H1 (cell line): ENCODE measurements around the gene LDLRAD4.

ENCODE experiments used
- CHD1 ChIP-seq: IDR thresholded peaks from 2 replicates; pipeline ENCODE4 v1.6.1; 2012; ENCODE audit warnings: low read depth, low read length, improper control_type of control experiment
- JUND ChIP-seq: IDR thresholded peaks from 2 replicates; pipeline ENCODE4 v1.6.1; 2011; ENCODE audit warnings: mild to moderate bottlenecking, improper control_type of control experiment, low read length
- RAD21 ChIP-seq, 2 experiments: IDR thresholded peaks in 1 of 2; conservative IDR thresholded peaks in 1 of 2; 2 replicates each; pipeline ENCODE4 v1.6.1; 2011; ENCODE audit warnings: low read depth in 2 of 2, low read length in 2 of 2, improper control_type of control experiment in 1 of 2, inconsistent platforms in 1 of 2, mild to moderate bottlenecking in 1 of 2, moderate library complexity in 1 of 2
- RFX5 ChIP-seq: IDR thresholded peaks from 2 replicates; pipeline ENCODE4 v1.6.1; 2011; ENCODE audit warnings: low read depth, low read length, improper control_type of control experiment, borderline replicate concordance
- TAF1 ChIP-seq: IDR thresholded peaks from 2 replicates; pipeline ENCODE4 v1.6.1; 2011; ENCODE audit warnings: mild to moderate bottlenecking, low read depth, low read length
- YY1 ChIP-seq: IDR thresholded peaks from 2 replicates; pipeline ENCODE4 v1.6.1; 2011; ENCODE audit warnings: low read depth, mild to moderate bottlenecking, low read length
- TF ChIP-seq, protein P1 (sequence below), 3 experiments: IDR thresholded peaks; 1 replicate in 2 of 3; 2 replicates in 1 of 3; pipeline versions ENCODE4 v1.5.1 to v1.6.1; 2011; ENCODE audit warnings: low read length in 3 of 3, mild to moderate bottlenecking in 3 of 3, inconsistent platforms in 2 of 3, low read depth in 1 of 3, moderate library complexity in 1 of 3; ENCODE audit not compliant: insufficient read depth in 1 of 3; ENCODE audit errors: control extremely low read depth in 1 of 3
- TF ChIP-seq, protein P2 (sequence below): IDR thresholded peaks from 2 replicates; pipeline ENCODE4 v1.6.1; 2012; ENCODE audit warnings: inconsistent platforms
- TF ChIP-seq, protein P3 (sequence below): IDR thresholded peaks from 2 replicates; pipeline ENCODE4 v1.6.1; 2012; ENCODE audit warnings: low read length, inconsistent platforms

DNA sequence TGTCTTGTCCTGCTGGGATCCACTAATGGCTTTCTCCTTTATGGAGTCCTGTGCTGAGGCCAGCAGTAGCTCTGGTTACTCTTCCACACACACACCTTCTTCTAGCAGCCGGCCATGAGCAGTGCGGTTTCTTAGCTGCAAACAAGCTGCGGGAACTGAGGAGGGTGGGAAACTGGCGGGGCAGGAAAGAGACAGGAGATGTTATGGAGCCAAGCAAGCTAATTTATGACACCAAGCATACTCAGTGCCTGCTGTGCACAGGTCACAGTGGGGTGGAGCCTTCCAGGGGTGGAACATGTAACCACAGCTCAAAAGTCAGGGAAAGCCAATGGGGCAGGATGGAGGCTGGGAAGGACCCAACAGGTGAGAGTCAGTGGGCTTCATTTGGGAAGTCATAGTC is 327.0 kb downstream of the LDLRAD4 start:
- TF ChIP-seq, protein P1, sequence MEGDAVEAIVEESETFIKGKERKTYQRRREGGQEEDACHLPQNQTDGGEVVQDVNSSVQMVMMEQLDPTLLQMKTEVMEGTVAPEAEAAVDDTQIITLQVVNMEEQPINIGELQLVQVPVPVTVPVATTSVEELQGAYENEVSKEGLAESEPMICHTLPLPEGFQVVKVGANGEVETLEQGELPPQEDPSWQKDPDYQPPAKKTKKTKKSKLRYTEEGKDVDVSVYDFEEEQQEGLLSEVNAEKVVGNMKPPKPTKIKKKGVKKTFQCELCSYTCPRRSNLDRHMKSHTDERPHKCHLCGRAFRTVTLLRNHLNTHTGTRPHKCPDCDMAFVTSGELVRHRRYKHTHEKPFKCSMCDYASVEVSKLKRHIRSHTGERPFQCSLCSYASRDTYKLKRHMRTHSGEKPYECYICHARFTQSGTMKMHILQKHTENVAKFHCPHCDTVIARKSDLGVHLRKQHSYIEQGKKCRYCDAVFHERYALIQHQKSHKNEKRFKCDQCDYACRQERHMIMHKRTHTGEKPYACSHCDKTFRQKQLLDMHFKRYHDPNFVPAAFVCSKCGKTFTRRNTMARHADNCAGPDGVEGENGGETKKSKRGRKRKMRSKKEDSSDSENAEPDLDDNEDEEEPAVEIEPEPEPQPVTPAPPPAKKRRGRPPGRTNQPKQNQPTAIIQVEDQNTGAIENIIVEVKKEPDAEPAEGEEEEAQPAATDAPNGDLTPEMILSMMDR (IDR thresholded peaks at IDR 0.05; ENCODE audit: control extremely low read depth in 1 of 3, insufficient read depth in 1 of 3, low read depth in 1 of 3, low read length in 3 of 3): no peak
- TF ChIP-seq, protein P2, sequence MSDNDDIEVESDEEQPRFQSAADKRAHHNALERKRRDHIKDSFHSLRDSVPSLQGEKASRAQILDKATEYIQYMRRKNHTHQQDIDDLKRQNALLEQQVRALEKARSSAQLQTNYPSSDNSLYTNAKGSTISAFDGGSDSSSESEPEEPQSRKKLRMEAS: no peak
- TF ChIP-seq, protein P3, sequence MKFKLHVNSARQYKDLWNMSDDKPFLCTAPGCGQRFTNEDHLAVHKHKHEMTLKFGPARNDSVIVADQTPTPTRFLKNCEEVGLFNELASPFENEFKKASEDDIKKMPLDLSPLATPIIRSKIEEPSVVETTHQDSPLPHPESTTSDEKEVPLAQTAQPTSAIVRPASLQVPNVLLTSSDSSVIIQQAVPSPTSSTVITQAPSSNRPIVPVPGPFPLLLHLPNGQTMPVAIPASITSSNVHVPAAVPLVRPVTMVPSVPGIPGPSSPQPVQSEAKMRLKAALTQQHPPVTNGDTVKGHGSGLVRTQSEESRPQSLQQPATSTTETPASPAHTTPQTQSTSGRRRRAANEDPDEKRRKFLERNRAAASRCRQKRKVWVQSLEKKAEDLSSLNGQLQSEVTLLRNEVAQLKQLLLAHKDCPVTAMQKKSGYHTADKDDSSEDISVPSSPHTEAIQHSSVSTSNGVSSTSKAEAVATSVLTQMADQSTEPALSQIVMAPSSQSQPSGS: no peak
- TF ChIP-seq TAF1 (no peak), CHD1 (no peak), JUND (no peak), YY1 (no peak), RAD21 (IDR thresholded peaks at IDR 0.05 in 1 of 2, conservative IDR thresholded peaks at IDR 0.05 in 1 of 2; ENCODE audit: low read depth in 2 of 2, low read length in 2 of 2) (no peak), RFX5 (no peak)
